Thoracic aorta (tissue), 2 donors: ENCODE data around the gene TRIL. TPM values are rescaled to one million over a fixed set of nuclear protein-coding genes. Genes with fewer than 3 reads are reported as not detected.
A peak's percentile ranks its signal among the peaks of the same experiment; 100 is the strongest.

Source experiments
- ATAC-seq: fragments of 150-250 bp; one replicate; pipeline ENCODE4 v1.8.0; 2017; ENCODE audit warnings: low read depth; ENCODE audit not compliant: insufficient number of reproducible peaks, low FRiP score
- DNase-seq: peaks from one replicate; pipeline ENCODE4 v3.0.0-alpha.2; 2020; ENCODE audit warnings: low spot score
- H3K27ac ChIP-seq, 2 donors: fragments of 200-600 bp; sonication (generic); 1 replicate in 1 of 2; 2 replicates in 1 of 2; pipeline ENCODE4 v1.5.1; 2016; ENCODE audit warnings: mild to moderate bottlenecking in 2 of 2, moderate library complexity in 2 of 2
- H3K27me3 ChIP-seq: fragments of 200-600 bp; sonication (generic); replicated peaks from 2 replicates; pipeline ENCODE4 v1.6.0; 2016; ENCODE audit warnings: mild to moderate bottlenecking; ENCODE audit not compliant: insufficient read depth
- H3K36me3 ChIP-seq: fragments of 200-600 bp; sonication (generic); one replicate; pipeline ENCODE4 v1.5.1; 2016
- H3K4me1 ChIP-seq, 2 donors: fragments of 200-600 bp; sonication (generic); 1 replicate in 1 of 2; 2 replicates in 1 of 2; pipeline versions ENCODE4 v1.5.1 to v1.6.0; 2016; ENCODE audit warnings: low read depth in 2 of 2, mild to moderate bottlenecking in 1 of 2; ENCODE audit not compliant: control insufficient read depth in 1 of 2
- H3K4me3 ChIP-seq: fragments of 200-600 bp; sonication (generic); 2 replicates; pipeline ENCODE4 v1.5.1; 2016; ENCODE audit warnings: mild to moderate bottlenecking
- H3K9me3 ChIP-seq: fragments of 200-600 bp; sonication (generic); 2 replicates; pipeline ENCODE4 v1.5.1; 2016
- CTCF ChIP-seq: fragments of 200-600 bp; sonication (generic); IDR thresholded peaks from one replicate; pipeline ENCODE4 v1.5.1; 2019; ENCODE audit warnings: antibody characterized with exemption
- total RNA-seq, 2 donors: library from RNA; depleted of rRNA; stranded (reverse); fragments of >200 nt; gene quantifications; one replicate each; pipeline versions ENCODE4 v1.1.0 to v1.2.3, GENCODE V29; 2016

The TRIL gene
- total RNA-seq = 1 to 10 TPM in 1 of 2 donors, under 1 TPM in 1; 0.49 to 2.6 TPM

GRCh38 chr7:28958235-28958979, at the start of gene TRIL:
Gene TRIL, minus strand, starts transcription at chr7:28958330. Its CDS starts 284 bp downstream, at chr7:28958046.
- Histone ChIP-seq H3K27ac (no peak within 1 kb of the TSS), H3K9me3 (no peaks in the 10 kb centered on the region), H3K4me3 (peak within 1 kb of the TSS; percentile 73), H3K4me1 (peaks cover 4 to 35% of the 10 kb centered on the region in 2 donors), H3K36me3 (no peaks in the 10 kb centered on the region), H3K27me3 (peaks cover 15% of the 10 kb centered on the region)
- TF ChIP-seq CTCF = no peak
- no peak for DNase-seq
- ATAC-seq = no peak

- DNase-seq = no peak
- Histone ChIP-seq H3K27me3 (no peaks in the 10 kb centered on the region), H3K4me3 (no peak overlapping the region), H3K4me1 (no peaks in the 10 kb centered on the region), H3K27ac (no peak overlapping the region), H3K36me3 (no peaks in the 10 kb centered on the region), H3K9me3 (no peaks in the 10 kb centered on the region)
- TF ChIP-seq CTCF = no peak
- no peak for ATAC-seq
Observed at GRCh38 chr7:29007127-29007526, 49.0 kb upstream of the TRIL start.

GRCh38 chr7:29005829-29006228, 47.7 kb upstream of the TRIL start:
- no peak for DNase-seq
- no peak for TF ChIP-seq CTCF
- Histone ChIP-seq H3K9me3 (no peaks in the 10 kb centered on the region), H3K36me3 (no peaks in the 10 kb centered on the region), H3K4me1 (no peaks in the 10 kb centered on the region), H3K4me3 (no peak overlapping the region), H3K27me3 (no peaks in the 10 kb centered on the region), H3K27ac (no peak overlapping the region)
- ATAC-seq = no peak

- no peak for TF ChIP-seq CTCF
- no peaks in the 10 kb centered on the region for H3K27me3 ChIP-seq
- H3K27ac ChIP-seq = no peak overlapping the region
- H3K9me3 ChIP-seq = no peaks in the 10 kb centered on the region
- H3K36me3 ChIP-seq = no peaks in the 10 kb centered on the region
- DNase-seq = no peak
- no peak for ATAC-seq
- no peaks in the 10 kb centered on the region for H3K4me1 ChIP-seq
- H3K4me3 ChIP-seq = no peak overlapping the region
Observed at GRCh38 chr7:29005406-29005805, 47.3 kb upstream of the TRIL start.

GRCh38 chr7:29003703-29004102, 45.6 kb upstream of the TRIL start:
- H3K4me1 ChIP-seq = no peaks in the 10 kb centered on the region
- no peak for TF ChIP-seq CTCF
- H3K4me3 ChIP-seq = no peak overlapping the region
- H3K36me3 ChIP-seq = no peaks in the 10 kb centered on the region
- H3K27me3 ChIP-seq = no peaks in the 10 kb centered on the region
- ATAC-seq (no peak), DNase-seq (no peak)
- no peak overlapping the region for H3K27ac ChIP-seq
- no peaks in the 10 kb centered on the region for H3K9me3 ChIP-seq
